Measurements from ENCODE around the gene CACTIN.

Gene CACTIN

DNA sequence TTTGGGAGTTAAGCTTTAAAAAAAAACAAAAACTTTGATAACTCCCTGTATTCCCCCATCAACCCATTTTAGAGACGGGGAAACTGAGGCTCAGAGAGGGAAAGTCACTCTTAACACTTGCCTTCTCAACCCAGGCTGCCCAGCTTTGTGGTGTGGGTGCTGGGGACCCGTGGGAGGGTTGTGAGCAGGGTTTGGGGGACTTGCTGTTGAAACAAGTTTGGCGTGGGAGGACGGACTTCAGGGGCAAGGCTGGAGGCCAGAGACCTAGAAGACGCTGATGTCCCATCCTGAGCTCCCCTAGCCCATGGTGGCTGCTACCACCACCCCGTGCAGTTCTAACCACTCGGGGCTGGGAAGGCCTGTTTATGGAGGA, 747 bp upstream of the CACTIN start:
- no peak for DNase-seq (ENCODE audit: low read depth)

DNA sequence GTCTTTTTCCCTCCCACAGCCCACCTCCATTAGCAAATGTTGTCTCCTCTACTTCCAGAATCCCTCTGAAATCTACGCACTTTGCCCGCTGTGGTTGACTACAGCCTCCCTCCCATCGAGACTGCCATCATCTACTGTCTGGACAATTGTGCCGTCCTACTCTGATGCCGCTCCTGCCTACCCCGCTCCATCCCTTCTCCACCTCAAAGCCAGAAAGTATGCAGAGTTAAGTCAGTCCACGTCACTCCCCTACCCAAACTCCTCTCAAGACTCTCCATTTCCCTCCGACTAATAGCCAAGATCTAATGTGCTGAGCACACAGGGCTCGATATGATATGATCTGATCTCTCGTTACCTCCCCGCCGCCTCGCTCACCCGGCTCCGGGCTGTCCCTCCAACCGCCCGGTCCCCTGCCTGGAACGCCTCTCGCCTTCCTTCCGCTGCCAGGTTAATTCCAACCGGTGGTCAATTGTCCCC, 556 bp downstream of the CACTIN start:
- DNase-seq (ENCODE audit: low read depth): no peak

DNA sequence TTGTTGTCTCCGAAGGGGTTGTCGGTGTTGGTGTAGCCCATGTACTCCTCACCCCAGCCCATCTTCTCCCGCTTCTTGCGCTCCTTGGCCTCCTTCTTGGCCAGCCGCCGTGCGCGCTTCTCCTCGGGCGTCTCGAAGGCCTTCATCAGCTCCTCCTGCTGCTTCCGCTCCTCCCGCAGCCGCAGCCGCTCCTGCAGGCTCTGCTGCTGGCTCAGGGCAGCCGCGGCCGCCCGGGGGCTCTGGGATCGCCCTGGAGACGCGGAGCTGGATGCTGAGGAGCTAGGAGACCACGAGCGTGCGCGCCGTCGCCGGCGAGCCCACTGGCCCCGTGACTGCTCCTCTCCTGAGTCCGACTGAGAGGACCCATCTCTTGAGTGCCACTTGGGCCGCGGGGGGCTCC, 2.9 kb downstream of the CACTIN start:
- no peak for DNase-seq (ENCODE audit: low read depth)

DNA sequence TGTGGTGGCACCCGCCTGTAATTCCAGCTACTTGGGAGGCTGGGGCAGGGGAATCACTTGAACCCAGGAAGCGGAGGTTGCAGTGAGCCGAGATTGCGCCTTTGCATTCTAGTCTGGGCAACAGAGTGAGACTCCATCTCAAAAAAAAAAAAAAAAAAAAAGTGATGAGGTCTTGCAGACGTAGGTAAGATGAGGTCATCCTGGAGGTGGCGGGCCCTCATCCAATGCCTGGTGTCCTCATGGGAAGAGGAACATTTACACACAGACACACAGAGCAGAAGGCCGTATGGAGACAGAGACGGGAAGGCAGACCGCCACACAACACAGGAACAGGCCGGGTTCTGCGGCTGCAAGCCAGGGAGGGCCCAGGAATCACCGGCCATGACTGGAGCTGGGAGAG, 4.4 kb downstream of the CACTIN start:
- DNase-seq (ENCODE audit: low read depth): no peak

DNA sequence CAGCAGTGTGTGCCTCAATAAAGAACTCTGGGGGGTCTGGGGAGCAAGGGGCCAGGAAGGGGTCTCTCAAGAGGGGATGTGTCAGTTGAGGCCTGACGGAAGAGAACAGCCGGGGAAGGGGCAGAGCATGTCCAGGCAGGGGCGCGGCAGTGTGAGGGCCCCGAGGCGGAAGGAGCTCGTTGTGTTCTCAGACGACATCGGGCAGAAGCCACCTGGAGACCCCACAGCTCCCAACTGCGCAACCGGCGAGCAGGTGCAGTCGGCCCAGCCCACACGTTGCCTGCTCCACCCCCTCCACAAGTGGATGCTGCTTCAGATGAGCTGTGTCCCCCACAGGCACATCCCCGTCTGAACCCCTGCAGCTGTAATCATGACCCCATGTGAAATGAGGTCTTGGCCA, 4.9 kb downstream of the CACTIN start:
- DNase-seq (ENCODE audit: low read depth): no peak

DNA sequence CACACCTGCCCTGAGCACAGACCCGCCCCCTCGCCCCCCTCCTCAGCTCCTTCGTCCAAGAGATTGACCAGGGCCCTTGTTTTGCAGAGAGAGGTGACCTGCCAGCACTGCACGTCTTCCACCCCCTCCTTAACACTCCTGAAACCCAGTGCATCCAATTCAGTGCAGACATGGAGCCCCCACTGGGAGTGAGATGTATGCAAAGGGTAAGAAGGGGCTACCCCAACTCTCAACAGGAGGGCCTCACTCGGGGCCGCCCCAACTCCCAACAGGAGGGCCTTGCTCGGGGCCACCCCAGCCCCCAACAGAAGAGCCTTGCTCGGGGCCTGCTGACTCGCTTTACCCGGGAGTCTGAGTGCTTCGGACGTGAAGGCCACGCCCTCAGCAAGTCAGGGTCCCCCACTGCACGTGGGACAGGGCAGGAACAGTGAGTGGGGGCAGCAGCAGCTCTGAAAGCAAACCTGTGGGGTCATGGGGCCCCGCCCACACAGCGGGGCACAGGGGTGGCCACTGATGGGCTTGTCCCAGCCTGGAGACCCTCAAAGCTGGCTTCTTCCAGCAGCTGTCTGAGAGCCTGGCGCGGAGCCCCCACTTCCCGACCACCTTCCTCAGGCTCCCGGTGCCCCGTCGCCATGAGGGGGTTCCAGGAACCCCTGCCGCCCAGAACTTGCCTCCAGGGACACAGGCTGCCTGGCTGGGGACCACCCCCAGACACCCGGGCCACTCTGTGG, 5.6 kb downstream of the CACTIN start:
- no peak for DNase-seq (ENCODE audit: low read depth)

DNA sequence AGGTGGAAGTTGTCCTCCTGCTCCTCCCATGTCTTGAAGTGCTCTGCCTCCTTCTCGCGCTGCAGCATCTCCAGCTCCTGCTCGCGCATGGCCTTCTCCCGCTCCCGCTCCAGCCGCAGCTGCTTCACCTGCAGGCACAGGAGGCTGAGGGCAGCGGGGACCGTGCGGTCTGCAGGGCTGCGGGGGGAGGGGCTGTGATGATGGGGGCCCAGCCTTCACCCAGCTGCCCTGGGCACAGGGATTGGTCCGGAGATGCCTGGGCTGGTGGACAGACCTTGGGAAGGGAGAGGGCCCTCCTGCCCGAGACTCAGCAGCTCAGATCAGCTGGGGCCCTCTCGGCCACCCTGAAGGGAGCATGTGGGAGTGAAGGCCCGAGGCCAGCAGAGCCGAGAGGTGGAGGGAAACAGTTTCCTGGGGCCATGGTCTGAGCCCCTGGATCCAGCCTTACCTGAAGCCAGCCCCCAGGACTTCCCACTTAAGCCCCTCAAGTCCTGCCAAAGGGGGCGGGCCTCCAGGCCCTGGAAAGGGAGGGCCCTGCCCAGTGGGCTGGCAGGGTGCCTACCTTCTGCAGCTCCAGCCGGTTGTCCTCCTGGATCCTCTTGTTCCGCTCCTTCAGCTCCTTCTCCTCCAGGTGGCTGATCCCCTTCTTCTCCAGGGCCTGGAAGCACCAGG, 6.3 kb downstream of the CACTIN start:
- no peak for DNase-seq (ENCODE audit: low read depth)

DNA sequence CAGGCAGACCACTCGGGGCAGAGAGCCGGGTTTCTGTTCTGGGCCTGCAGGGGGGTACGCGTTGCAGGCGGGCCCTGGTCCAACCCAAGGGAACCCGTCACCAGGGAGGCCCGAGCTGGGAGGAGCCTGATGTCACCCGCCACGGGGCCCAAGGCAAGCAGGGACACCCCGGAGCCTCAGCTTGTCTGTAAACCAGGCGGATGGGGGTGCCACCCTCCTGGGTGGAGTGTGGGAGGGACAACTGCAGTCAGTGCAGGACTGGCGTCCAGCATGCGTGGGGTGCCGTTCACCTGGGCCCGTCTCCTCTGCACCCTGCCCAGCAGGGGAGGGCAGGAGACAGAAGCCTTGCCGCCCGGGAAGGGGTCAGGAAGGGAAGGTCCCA, 7.0 kb downstream of the CACTIN start:
- no peak for DNase-seq (ENCODE audit: low read depth)

DNA sequence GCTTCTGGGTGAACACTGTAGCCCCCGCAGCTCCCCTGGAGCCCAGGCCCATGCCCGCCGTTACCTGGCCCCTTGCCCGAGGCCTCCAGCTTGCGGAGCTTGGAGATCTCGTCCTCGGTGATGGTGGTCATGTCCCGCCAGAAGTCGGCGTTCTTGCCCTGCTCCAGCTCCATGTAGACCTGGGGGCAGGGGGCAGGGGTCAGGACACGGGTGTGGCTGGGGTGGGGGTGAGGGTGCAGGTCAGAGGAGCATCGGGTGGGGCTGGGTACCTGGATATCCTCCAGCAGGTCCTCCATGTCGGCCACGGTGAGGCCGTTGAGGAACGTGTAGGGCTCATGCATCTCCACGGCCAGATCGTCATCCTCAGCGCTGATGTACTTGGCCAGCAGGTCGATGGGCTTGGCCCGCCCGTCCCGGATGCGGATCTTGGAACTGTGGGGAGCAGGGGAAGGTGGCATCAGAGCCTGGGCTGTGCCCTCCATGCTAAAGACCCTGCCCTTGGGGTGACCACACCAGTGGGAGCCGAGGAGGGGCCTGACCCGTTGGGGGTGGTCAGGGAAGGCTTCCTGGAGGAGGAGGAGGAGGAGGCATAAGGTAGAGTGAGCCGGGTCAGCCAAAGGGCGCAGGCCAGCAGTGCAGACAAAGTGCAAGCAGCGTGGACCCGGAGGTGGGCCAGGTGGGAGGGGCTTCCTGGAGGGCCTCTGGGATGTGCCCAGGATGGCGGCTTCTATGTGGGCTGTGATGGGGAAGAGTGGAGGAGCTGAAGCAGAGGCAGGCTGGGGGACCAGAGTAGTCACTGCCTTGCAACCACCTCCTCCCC, 7.6 kb downstream of the CACTIN start:
- no peak for DNase-seq (ENCODE audit: low read depth)

DNA sequence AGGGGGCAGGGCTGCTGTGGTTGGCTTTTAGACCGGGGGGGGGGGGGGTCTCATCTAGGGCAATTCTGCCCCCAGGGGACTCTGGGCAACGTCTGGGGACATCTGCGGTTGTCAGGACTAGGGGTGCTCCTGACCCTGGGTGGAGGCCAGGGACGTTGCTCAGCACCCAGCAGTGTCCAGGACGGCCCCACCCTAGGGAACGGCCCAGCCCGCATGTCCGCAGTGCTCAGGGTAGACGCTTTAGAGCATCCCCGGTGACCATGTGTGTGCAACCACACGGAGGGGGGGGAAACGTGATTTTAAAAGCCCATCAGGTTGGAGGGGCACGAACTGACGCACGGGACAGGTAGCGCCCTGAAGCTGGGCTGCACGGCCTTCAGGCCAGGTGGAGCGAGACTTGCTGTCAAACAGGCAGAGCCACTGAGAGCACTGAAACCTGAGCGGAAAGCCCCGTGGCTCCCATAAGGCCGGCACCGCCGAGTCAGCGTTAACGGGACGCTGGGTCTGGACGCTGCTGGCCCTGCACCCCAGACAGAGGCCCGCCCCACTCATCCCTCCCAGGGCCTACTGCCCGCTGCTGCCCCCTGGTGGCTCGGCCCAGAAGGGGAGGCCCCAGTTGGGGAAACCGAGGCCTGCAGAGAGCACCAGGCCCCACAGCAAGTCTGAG, 8.3 kb downstream of the CACTIN start:
- no peak for DNase-seq (ENCODE audit: low read depth)

DNA sequence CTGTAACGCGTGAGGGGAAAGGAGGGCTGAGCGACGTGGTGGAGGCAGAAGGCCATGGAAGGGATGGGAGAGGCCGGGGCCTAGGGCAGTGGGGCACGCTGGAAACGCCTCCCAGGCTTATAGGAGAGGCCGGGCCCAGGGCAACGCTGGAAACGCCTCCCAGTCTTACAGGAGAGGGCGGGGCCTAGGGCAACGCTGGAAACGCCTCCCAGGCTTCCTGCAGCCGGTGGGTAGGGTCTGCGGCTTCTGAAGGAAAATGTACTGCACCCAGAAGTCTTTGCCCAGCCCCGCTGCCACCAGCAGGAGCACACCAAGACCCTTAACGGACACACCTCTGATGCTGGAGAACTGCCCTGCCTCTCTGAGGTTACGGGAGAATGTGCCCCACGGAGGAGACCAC, 9.1 kb downstream of the CACTIN start:
- no peak for DNase-seq (ENCODE audit: low read depth)

DNA sequence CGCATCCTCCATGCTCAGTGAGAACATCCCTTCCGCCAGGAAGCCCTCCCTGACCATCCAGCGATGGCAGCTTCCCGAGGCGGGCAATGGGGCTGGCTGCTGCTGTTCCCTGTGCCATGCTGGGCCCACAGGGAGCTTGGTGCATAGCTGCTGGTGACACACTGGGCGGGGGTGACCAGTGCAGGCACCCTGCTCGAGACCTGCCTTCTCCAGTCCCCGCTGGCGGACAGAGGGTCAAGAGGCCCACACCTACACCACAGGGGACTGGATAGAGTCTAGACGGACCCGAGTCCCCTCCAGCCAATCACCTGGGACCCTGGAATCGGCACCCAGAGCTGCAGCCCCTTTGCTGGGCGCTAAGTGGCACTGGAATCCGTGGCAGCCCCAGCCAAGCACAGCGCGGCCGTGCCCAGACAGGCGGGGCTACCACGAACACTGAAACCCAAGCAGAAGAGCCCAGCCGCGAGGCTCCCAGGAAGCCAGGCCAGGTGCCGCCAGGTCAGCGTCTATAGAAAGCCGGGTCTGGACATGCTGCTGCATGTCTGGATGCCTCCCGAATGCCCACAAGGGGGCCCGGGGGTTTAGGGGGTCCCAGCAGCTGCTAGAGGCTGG, 11.0 kb downstream of the CACTIN start:
- DNase-seq (ENCODE audit: low read depth): no peak

DNA sequence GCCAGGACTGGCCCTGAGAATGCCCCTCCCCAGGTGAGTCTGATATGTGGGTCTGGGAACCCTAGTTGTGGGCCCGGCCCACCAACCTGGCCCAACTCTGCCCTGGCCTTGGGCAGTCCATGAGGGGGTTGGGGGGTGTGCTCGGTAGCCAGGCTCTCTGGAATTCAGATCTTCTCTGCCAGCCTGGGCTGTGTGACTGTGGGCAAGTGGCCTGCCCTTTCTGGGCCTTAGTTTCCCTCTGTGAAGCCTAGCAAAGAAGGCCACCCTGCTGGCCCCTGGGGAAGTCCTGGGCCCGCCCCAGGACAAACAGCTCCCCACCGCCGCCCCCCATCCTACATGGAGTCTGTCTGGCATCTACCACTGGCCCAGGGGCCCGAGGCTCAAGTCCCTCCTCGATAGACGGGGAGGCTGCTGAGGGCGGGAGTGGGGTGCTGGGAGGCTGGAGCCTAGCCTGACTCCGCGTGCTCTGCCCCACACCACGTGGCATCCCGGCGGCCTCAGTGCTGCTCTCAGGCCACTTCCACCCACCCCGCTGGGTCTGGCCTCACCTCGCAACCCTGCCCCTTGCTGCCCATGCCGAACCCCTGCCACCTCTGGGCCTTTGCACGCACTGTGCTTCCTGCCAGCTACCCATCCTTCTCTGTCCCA, 11.6 kb downstream of the CACTIN start:
- no peak for DNase-seq (ENCODE audit: low read depth)

DNA sequence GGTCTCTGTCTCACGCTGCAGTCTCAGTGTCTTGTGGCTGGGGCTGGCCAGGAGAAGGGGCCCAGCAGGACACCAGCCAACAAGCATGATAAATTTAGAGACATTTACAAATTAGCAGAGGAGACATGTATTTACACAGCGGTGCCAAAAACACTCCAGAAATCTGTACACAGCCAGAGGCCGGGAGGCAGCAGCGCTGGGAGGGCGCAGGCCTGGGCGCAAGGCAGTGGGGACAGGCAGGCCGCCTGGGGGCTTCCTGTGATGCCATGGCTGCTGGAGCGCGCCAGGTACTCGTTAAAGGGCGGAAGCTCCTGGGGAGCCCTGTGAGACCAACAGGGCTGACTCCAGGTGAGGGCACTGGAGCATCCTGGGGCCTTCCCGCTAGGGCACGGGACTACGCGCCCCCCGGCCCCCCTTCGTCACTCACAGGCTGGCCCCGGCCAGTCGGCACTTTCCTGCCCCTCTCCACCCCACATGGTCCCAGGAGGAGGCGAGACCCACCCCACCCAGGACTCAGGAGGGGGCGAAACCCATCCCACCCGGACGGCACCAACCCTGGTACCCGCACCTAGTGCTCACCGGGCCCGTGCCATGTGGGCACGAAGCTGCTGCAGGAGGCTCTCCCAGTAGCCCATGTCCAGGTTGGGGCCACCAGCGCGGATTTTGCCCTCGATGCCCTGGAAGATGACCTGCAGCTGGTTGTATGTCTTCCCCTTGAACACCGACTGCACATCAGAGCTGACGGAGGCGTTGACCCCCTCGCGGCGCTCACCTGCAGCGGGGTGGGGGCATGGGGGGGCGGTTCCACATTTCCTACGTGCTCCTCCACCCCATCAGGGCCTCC, 12.6 kb downstream of the CACTIN start:
- DNase-seq (ENCODE audit: low read depth): no peak

DNA sequence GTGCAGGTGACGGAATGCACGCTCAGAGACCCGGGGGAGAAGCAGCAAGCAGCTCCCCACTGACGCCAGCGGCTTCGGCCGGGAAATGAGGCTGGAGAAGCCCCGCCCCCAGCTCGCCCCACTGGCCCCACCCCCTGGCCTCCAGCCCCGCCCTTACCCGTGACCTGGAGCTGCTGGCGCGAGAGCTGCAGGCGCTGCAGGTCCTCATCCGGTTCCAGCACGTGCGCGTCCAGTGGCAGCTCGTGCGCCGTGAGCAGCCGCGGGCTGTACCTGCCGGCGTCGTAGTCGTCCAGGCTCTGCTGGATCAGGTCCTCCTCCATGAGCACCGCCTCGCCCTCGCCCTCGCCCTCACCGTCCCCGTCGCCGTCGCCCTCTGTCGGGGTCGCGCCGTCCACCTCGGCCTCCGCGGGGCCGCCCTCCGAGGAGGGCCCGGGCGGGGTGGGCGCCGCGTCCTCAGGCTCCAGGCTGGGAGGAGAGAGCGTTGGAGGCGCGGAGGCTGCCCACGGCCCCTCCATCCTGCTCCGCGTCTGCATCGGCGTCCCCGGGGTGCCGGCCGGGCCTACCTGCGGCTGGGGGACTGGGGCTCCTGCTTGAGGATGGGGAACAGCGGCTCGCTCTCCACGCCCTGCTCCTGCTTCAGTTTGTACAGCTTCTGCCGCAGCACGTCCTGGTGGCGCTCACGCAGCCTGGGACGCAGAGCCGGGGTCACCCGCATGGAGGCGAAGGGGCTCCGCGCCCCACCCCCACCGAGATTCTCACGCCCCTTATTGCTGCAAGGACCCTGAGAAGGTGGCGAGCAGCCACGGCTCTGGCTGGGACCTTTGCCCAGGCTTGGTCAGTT, 13.5 kb downstream of the CACTIN start:
- no peak for DNase-seq (ENCODE audit: low read depth)

DNA sequence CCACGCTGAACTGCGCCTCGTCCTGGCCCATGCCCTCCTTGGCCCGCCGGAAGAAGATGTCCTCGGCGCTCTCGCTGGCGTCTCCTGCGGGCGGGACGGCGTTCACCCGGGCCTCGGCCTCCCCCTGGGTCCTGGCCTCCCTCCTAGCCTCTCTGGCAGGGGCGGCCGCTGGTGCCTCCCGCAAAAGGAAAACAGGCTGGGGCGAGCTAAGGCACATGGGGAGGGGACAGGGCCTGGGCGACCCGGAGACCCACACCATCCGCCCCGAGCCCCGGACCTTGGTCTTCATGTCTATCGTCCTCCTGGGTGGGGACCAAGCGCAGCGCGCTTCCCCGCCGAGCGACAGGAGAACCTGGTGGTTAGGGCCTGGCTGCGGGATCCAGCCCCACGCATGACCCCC, 14.3 kb downstream of the CACTIN start:
- no peak for DNase-seq (ENCODE audit: low read depth)

DNA sequence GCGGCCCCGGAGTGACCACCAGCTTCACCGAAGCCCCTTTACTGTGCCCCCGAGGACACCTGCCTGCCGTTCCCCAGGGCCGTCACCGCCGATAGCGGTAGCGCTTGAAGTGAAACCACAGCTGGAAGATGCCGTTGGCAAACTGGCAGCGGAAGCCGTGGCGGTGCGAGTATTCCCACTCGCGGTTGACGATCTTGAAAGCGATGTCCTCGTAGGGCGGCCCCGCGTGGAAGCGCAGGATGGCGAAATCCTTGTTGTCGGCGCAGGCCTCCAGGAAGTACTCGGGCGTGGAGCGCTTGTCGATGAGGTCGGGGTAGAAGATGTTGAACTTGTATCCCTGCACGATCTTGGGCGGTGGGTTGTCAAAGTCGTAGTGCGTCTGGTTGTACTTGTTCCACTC, 14.7 kb downstream of the CACTIN start:
- no peak for DNase-seq (ENCODE audit: low read depth)

DNA sequence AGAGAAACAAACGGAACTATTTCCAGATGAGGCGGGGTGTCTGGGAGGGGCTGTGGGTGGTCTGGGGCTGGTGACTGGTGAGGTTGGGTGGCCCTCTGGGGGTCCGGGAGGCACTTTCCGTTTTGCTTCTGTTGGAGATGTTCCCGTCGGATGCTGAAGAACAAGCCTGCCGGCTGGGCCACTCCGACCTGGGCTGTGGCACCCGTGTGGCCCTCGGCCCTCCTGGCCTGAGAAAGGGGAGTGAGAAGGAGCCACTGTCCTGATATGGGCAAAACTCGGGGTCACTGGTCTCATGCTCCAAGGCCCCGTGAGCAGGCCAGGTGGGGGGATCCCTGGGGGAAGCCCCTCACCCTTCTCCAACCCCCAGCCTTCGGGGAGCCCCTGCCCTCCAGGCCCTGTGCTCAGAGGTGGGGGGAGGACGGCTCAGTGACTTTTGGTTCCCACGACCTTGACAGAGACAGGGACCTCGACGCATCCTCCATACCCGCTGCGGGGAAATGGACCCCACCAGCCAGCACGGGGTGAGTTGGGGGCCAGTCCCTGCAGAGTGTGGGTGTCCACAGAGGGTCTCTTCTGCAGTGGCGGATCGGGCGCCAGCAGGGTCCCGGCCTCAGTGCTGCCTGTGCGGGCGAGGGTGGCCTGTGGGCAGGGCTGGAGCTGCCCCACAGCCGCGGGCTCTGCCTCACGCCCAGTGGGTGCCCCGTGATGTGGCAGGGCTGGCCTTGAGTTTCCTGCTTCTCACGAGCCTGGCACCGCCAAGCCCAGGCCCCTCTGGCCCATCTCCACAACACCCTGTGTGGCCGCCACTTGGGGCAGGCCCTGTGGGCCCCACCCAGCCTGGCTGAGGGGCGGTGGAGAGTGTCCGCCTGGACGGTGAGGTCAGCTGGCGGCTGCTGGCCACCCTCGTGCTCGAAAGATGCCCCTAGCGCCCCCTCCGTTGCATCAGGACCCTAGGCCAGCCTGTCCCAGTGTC, 15.6 kb downstream of the CACTIN start:
- no peak for DNase-seq (ENCODE audit: low read depth)

All from HS-5 (cell line).